Measurements from ENCODE around the gene SLC29A1.
"Not testable (repeated sequence)": the region's sequence is repeated elsewhere in the genome, so short reads cannot be mapped to it uniquely, and the experiment has no call there.

The SLC29A1 gene

GRCh38 chr6:44223319-44224028, at the start of gene SLC29A1:
Gene SLC29A1, plus strand, starts transcription at chr6:44223595. Its CDS starts 3,719 bp downstream, at chr6:44227314.
- no peak for FAIRE-seq

- FAIRE-seq: no peak
Observed at GRCh38 chr6:44176130-44176761, 47.1 kb upstream of the SLC29A1 start.

GRCh38 chr6:44176762-44177509, 46.5 kb upstream of the SLC29A1 start:
- no peak for FAIRE-seq

GRCh38 chr6:44177691-44178423, 45.5 kb upstream of the SLC29A1 start:
- FAIRE-seq: no peak

GRCh38 chr6:44178424-44179071, 44.8 kb upstream of the SLC29A1 start:
- FAIRE-seq: no peak

GRCh38 chr6:44179072-44179536, 44.3 kb upstream of the SLC29A1 start:
- FAIRE-seq: no peak

- no peak for FAIRE-seq
Observed at GRCh38 chr6:44179648-44180047, 43.7 kb upstream of the SLC29A1 start.

GRCh38 chr6:44180406-44180805, 43.0 kb upstream of the SLC29A1 start:
- no peak for FAIRE-seq

GRCh38 chr6:44180886-44181285, 42.5 kb upstream of the SLC29A1 start:
- FAIRE-seq: no peak

- FAIRE-seq: not testable (repeated sequence)
Observed at GRCh38 chr6:44181784-44182183, 41.6 kb upstream of the SLC29A1 start.

GRCh38 chr6:44182911-44183390, 40.4 kb upstream of the SLC29A1 start:
- FAIRE-seq: no peak

- FAIRE-seq: no peak
Observed at GRCh38 chr6:44183783-44184182, 39.6 kb upstream of the SLC29A1 start.

- not testable (repeated sequence) for FAIRE-seq
Observed at GRCh38 chr6:44185356-44185755, 38.0 kb upstream of the SLC29A1 start.

- FAIRE-seq: no peak
Observed at GRCh38 chr6:44185953-44186634, 37.3 kb upstream of the SLC29A1 start.

- FAIRE-seq: no peak
Observed at GRCh38 chr6:44186635-44187025, 36.8 kb upstream of the SLC29A1 start.

- no peak for FAIRE-seq
Observed at GRCh38 chr6:44188819-44189218, 34.6 kb upstream of the SLC29A1 start.

- no peak for FAIRE-seq
Observed at GRCh38 chr6:44189257-44189656, 34.1 kb upstream of the SLC29A1 start.

GRCh38 chr6:44190715-44191114, 32.7 kb upstream of the SLC29A1 start:
- FAIRE-seq: no peak

- FAIRE-seq: no peak
Observed at GRCh38 chr6:44192428-44193041, 30.9 kb upstream of the SLC29A1 start.

- FAIRE-seq: no peak
Observed at GRCh38 chr6:44193307-44193910, 30.0 kb upstream of the SLC29A1 start.

- FAIRE-seq: no peak
Observed at GRCh38 chr6:44194326-44194725, 29.1 kb upstream of the SLC29A1 start.
